Sciatic nerve (tissue), 2 donors: ENCODE data around the gene APCDD1L. TPM values are rescaled to one million over a fixed set of nuclear protein-coding genes. Genes with fewer than 3 reads are reported as not detected.
"Not testable (repeated sequence)": the region's sequence is repeated elsewhere in the genome, so short reads cannot be mapped to it uniquely, and the experiment has no call there.

Source experiments
- ATAC-seq: fragments of 200-7000 bp; cut with Tn5 transposase; one replicate; pipeline ENCODE4 v1.9.1; 2020; ENCODE audit warnings: mild to moderate bottlenecking, moderate library complexity
- DNase-seq: peaks from one replicate; pipeline ENCODE4 v3.0.0-alpha.2; 2020; ENCODE audit warnings: low spot score
- intact Hi-C: fragments of 100-400 bp; cut with DNase I; formaldehyde crosslinking; loops from one replicate; pipeline ENCODE4 v1.14.2; 2022
- total RNA-seq: library from RNA; stranded (reverse); fragmentation: NEBNext Ultra II Directional; extraction: Animal tissue kit (Norgen Biotek cat#: 25700); gene quantifications from one replicate; pipeline ENCODE4 v1.2.1, GENCODE V29; 2021
- donor health status: DM: no; HTN: no; CAD: no.
- donor health status: DM: no; HTN: no; CAD: no.

The APCDD1L gene
- total RNA-seq, 1 donor from 2014 or later, result 0.53 TPM

- ATAC-seq (no peak), DNase-seq (no peak)
- intact Hi-C loops, result no loop called here
Observed at GRCh38 chr20:58546756-58547622, 31.8 kb upstream of the APCDD1L start.

- DNase-seq (no peak), ATAC-seq (no peak)
- intact Hi-C loops, result no loop called here
Observed at GRCh38 chr20:58546416-58546711, 31.2 kb upstream of the APCDD1L start.

GRCh38 chr20:58545565-58546415, 30.6 kb upstream of the APCDD1L start:
- DNase-seq (no peak), ATAC-seq (no peak)
- intact Hi-C loops, result no loop called here

- intact Hi-C loops, result no loop called here
- ATAC-seq (no peak), DNase-seq (no peak)
Observed at GRCh38 chr20:58544891-58545290, 29.7 kb upstream of the APCDD1L start.

GRCh38 chr20:58544286-58544685, 29.1 kb upstream of the APCDD1L start:
- intact Hi-C loops, result no loop called here
- DNase-seq (no peak), ATAC-seq (no peak)

GRCh38 chr20:58543274-58543673, 28.1 kb upstream of the APCDD1L start:
- DNase-seq (no peak), ATAC-seq (no peak)
- intact Hi-C loops, result no loop called here

GRCh38 chr20:58542411-58543095, 27.4 kb upstream of the APCDD1L start:
- intact Hi-C loops, result no loop called here
- DNase-seq (no peak), ATAC-seq (no peak)

- intact Hi-C loops, ATAC-seq, DNase-seq: not testable (repeated sequence)
Observed at GRCh38 chr20:58542034-58542410, 26.8 kb upstream of the APCDD1L start.

- ATAC-seq, result no peak
- intact Hi-C loops, result no loop called here
Observed at GRCh38 chr20:58538752-58539151, 23.6 kb upstream of the APCDD1L start.

GRCh38 chr20:58537831-58538230, 22.6 kb upstream of the APCDD1L start:
- ATAC-seq, result no peak
- intact Hi-C loops, result no loop called here
- no peak for DNase-seq

More at GRCh38 chr20:58538752-58539151, 23.6 kb upstream of the APCDD1L start:
- no peak for DNase-seq

- intact Hi-C loops, result no loop called here
- ATAC-seq, result no peak
- DNase-seq, result no peak
Observed at GRCh38 chr20:58536289-58536688, 21.1 kb upstream of the APCDD1L start.

- intact Hi-C loops, result no loop called here
- DNase-seq, result no peak
- no peak for ATAC-seq
Observed at GRCh38 chr20:58531657-58532056, 16.5 kb upstream of the APCDD1L start.

GRCh38 chr20:58531063-58531462, 15.9 kb upstream of the APCDD1L start:
- intact Hi-C loops, result no loop called here
- no peak for DNase-seq
- ATAC-seq, result no peak

- no peak for DNase-seq
- intact Hi-C loops, result no loop called here
- ATAC-seq, result no peak
Observed at GRCh38 chr20:58528412-58528811, 13.2 kb upstream of the APCDD1L start.

GRCh38 chr20:58526411-58526810, 11.2 kb upstream of the APCDD1L start:
- no peak for DNase-seq
- intact Hi-C loops, result no loop called here
- no peak for ATAC-seq

- ATAC-seq, result no peak
- no peak for DNase-seq
- intact Hi-C loops, result no loop called here
Observed at GRCh38 chr20:58524814-58525213, 9.6 kb upstream of the APCDD1L start.

- DNase-seq (no peak), ATAC-seq (no peak)
- intact Hi-C loops, result no loop called here
Observed at GRCh38 chr20:58523971-58524315, 8.7 kb upstream of the APCDD1L start.

GRCh38 chr20:58523072-58523970, 8.1 kb upstream of the APCDD1L start:
- intact Hi-C loops, result no loop called here
- ATAC-seq, result no peak
- no peak for DNase-seq

GRCh38 chr20:58522666-58523065, 7.5 kb upstream of the APCDD1L start:
- ATAC-seq (no peak), DNase-seq (no peak)
- intact Hi-C loops, result no loop called here
